Panc1 (cell line): Measurements from ENCODE around the gene TEX12.

Experiments used
- CTCF ChIP-seq: fragments of 450-650 bp; IDR thresholded peaks from 2 replicates; pipeline ENCODE4 v1.5.1; 2017; ENCODE audit warnings: mild to moderate bottlenecking
- TF ChIP-seq, protein P1 (sequence below), 2 experiments: IDR thresholded peaks; 2 replicates each; pipeline ENCODE4 v1.6.1; 2011 to 2012; ENCODE audit warnings: low read depth in 2 of 2, control low read depth in 1 of 2, low read length in 1 of 2, mild to moderate bottlenecking in 1 of 2, moderate library complexity in 1 of 2; ENCODE audit not compliant: insufficient read depth in 1 of 2

DNA sequence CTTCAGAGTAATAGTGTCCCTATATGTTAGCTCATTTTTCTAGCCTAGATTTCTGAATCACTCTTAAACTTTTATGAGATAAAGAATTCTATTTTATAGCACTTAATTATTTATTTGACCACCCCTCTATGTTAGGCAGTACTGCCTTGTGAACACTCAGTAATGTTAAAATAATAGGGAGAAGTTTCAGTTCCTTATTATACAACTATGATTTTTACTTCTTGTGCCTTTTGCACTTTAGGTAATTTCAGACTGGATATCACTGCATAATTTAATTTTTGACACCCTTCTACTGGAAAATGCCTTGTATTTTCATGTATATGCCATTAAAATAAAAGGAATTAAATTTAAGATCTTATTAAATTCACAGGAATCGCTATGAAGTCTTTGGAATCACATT, 11.3 kb downstream of the TEX12 start:
- TF ChIP-seq CTCF = no peak
- TF ChIP-seq, protein P1, sequence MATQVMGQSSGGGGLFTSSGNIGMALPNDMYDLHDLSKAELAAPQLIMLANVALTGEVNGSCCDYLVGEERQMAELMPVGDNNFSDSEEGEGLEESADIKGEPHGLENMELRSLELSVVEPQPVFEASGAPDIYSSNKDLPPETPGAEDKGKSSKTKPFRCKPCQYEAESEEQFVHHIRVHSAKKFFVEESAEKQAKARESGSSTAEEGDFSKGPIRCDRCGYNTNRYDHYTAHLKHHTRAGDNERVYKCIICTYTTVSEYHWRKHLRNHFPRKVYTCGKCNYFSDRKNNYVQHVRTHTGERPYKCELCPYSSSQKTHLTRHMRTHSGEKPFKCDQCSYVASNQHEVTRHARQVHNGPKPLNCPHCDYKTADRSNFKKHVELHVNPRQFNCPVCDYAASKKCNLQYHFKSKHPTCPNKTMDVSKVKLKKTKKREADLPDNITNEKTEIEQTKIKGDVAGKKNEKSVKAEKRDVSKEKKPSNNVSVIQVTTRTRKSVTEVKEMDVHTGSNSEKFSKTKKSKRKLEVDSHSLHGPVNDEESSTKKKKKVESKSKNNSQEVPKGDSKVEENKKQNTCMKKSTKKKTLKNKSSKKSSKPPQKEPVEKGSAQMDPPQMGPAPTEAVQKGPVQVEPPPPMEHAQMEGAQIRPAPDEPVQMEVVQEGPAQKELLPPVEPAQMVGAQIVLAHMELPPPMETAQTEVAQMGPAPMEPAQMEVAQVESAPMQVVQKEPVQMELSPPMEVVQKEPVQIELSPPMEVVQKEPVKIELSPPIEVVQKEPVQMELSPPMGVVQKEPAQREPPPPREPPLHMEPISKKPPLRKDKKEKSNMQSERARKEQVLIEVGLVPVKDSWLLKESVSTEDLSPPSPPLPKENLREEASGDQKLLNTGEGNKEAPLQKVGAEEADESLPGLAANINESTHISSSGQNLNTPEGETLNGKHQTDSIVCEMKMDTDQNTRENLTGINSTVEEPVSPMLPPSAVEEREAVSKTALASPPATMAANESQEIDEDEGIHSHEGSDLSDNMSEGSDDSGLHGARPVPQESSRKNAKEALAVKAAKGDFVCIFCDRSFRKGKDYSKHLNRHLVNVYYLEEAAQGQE (IDR thresholded peaks at IDR 0.05; ENCODE audit: insufficient read depth in 1 of 2, low read depth in 2 of 2, low read length in 1 of 2) = no peak
